Fibroblast of villous mesenchyme (primary cell): Measurements from ENCODE around the gene CARD14. TPM values are rescaled to one million over a fixed set of nuclear protein-coding genes. Genes with fewer than 3 reads are reported as not detected.
A peak's percentile ranks its signal among the peaks of the same experiment; 100 is the strongest.

ENCODE experiments used
- DNase-seq: peaks from one replicate; pipeline ENCODE4 v3.0.0-alpha.2; 2010; ENCODE audit warnings: low read depth
- H3K4me3 ChIP-seq: 2 replicates; pipeline ENCODE4 v1.5.1; 2011; ENCODE audit warnings: low read depth, mild to moderate bottlenecking, low read length
- CTCF ChIP-seq: IDR thresholded peaks from 2 replicates; pipeline ENCODE4 v1.5.1; 2012; ENCODE audit warnings: low read depth, mild to moderate bottlenecking, low read length; ENCODE audit not compliant: insufficient read depth
- total RNA-seq: library from RNA; depleted of rRNA; stranded (reverse); fragments of >200 nt; gene quantifications from 2 replicates; pipeline ENCODE4 v1.2.3, GENCODE V29; 2012

Gene CARD14
- total RNA-seq, 1 donor, result under 0.01 TPM

- no peak for DNase-seq
- H3K4me3 ChIP-seq, result no peak overlapping the region
- no peak for TF ChIP-seq CTCF
These were observed 20.9 kb downstream of the CARD14 start for GRCh38 chr17:80190716-80191115.

GRCh38 chr17:80191192-80191591 lies 21.4 kb downstream of the CARD14 start:
- no peak overlapping the region for H3K4me3 ChIP-seq
- DNase-seq, result no peak
- TF ChIP-seq CTCF, result no peak

GRCh38 chr17:80191865-80192661 lies 22.2 kb downstream of the CARD14 start:
- TF ChIP-seq CTCF, result no peak
- H3K4me3 ChIP-seq, result no peak overlapping the region
- DNase-seq, result no peak

- H3K4me3 ChIP-seq, result no peak overlapping the region
- TF ChIP-seq CTCF, result no peak
- no peak for DNase-seq
These were observed 25.3 kb downstream of the CARD14 start for GRCh38 chr17:80195141-80195540.

- DNase-seq, result no peak
- TF ChIP-seq CTCF, result peak; percentile 86
- H3K4me3 ChIP-seq, result no peak overlapping the region
These were observed 26.1 kb downstream of the CARD14 start for GRCh38 chr17:80195671-80196529.

GRCh38 chr17:80196652-80197051 lies 26.8 kb downstream of the CARD14 start:
- no peak for DNase-seq
- TF ChIP-seq CTCF, result no peak
- H3K4me3 ChIP-seq, result no peak overlapping the region
